Trophoblast cell (in vitro differentiated cells and primary cell): ENCODE measurements around the gene FRY.

Experiments used
- DNase-seq, 2 donors: peaks; one replicate each; pipeline ENCODE4 v3.0.0-alpha.2; 2016
- H2AFZ ChIP-seq: 2 replicates; pipeline ENCODE4 v1.6.1; 2013; ENCODE audit warnings: low read length, moderate library complexity, mild to moderate bottlenecking; ENCODE audit not compliant: insufficient read depth, poor library complexity
- H2AK5ac ChIP-seq: 2 replicates; pipeline ENCODE4 v1.6.1; 2013; ENCODE audit warnings: mild to moderate bottlenecking, low read length
- H2BK120ac ChIP-seq: 2 replicates; pipeline ENCODE4 v1.6.1; 2013; ENCODE audit warnings: low read length, mild to moderate bottlenecking, moderate library complexity; ENCODE audit not compliant: insufficient read depth, poor library complexity
- H2BK12ac ChIP-seq: 2 replicates; pipeline ENCODE4 v1.6.1; 2013; ENCODE audit warnings: mild to moderate bottlenecking, low read length, moderate library complexity
- H2BK5ac ChIP-seq: 2 replicates; pipeline ENCODE4 v1.6.1; 2013; ENCODE audit warnings: low read length, low read depth, moderate library complexity, mild to moderate bottlenecking; ENCODE audit not compliant: poor library complexity
- H3K14ac ChIP-seq: 2 replicates; pipeline ENCODE4 v1.6.1; 2013; ENCODE audit warnings: mild to moderate bottlenecking, low read length
- H3K18ac ChIP-seq: 2 replicates; pipeline ENCODE4 v1.6.1; 2013; ENCODE audit warnings: mild to moderate bottlenecking, low read length
- H3K23ac ChIP-seq: 2 replicates; pipeline ENCODE4 v1.6.1; 2013; ENCODE audit warnings: low read length
- H3K27ac ChIP-seq: 2 replicates; pipeline ENCODE4 v1.5.1; 2013; ENCODE audit warnings: low read depth, mild to moderate bottlenecking, inconsistent platforms, low read length, moderate library complexity
- H3K27me3 ChIP-seq: 2 replicates; pipeline ENCODE4 v1.6.1; 2013; ENCODE audit warnings: inconsistent platforms, mild to moderate bottlenecking, low read length, moderate library complexity; ENCODE audit not compliant: insufficient read depth
- H3K36me3 ChIP-seq, 2 experiments: 1 replicate in 1 of 2; 2 replicates in 1 of 2; pipeline ENCODE4 v1.6.1; 2013; ENCODE audit warnings: low read length in 2 of 2, mild to moderate bottlenecking in 2 of 2, moderate library complexity in 1 of 2; ENCODE audit not compliant: insufficient read depth in 2 of 2, control insufficient read depth in 1 of 2
- H3K4ac ChIP-seq: 2 replicates; pipeline ENCODE4 v1.6.1; 2013; ENCODE audit warnings: low read depth, mild to moderate bottlenecking, low read length, moderate library complexity
- H3K4me1 ChIP-seq, 2 experiments: 1 replicate in 1 of 2; 2 replicates in 1 of 2; pipeline ENCODE4 v1.6.1; 2013; ENCODE audit warnings: low read length in 2 of 2, mild to moderate bottlenecking in 2 of 2, moderate library complexity in 1 of 2; ENCODE audit not compliant: insufficient read depth in 2 of 2, control insufficient read depth in 1 of 2
- H3K4me2 ChIP-seq: 2 replicates; pipeline ENCODE4 v1.6.1; 2013; ENCODE audit warnings: inconsistent platforms, mild to moderate bottlenecking, low read length, moderate library complexity
- H3K4me3 ChIP-seq: 2 replicates; pipeline ENCODE4 v1.5.1; 2013; ENCODE audit warnings: mild to moderate bottlenecking, low read depth, low read length, inconsistent platforms
- H3K79me1 ChIP-seq: one replicate; pipeline ENCODE4 v1.6.1; 2013; ENCODE audit warnings: low read length
- H3K79me2 ChIP-seq: 2 replicates; pipeline ENCODE4 v1.6.1; 2013; ENCODE audit warnings: low read length, mild to moderate bottlenecking; ENCODE audit not compliant: control insufficient read depth, insufficient read depth, poor library complexity
- H3K9ac ChIP-seq: 2 replicates; pipeline ENCODE4 v1.6.1; 2013; ENCODE audit warnings: mild to moderate bottlenecking, low read length
- H3K9me3 ChIP-seq: 2 replicates; pipeline ENCODE4 v1.6.1; 2013; ENCODE audit warnings: low read depth, mild to moderate bottlenecking, control low read depth, inconsistent platforms, low read length; ENCODE audit not compliant: insufficient read depth
- H4K12ac ChIP-seq: 2 replicates; pipeline ENCODE4 v1.6.1; 2013; ENCODE audit warnings: low read depth, mild to moderate bottlenecking, low read length, moderate library complexity
- H4K8ac ChIP-seq: 2 replicates; pipeline ENCODE4 v1.6.1; 2013; ENCODE audit warnings: low read depth, mild to moderate bottlenecking, low read length, moderate library complexity
- H4K91ac ChIP-seq: one replicate; pipeline ENCODE4 v1.6.1; 2013; ENCODE audit warnings: low read depth, mild to moderate bottlenecking, low read length, moderate library complexity
- WGBS: extraction: QIAGEN DNeasy Blood & Tissue Kit; methylation state at CpG from one replicate; pipeline ENCODE4 v1.1.7; 2013; ENCODE audit warnings: missing lambda C conversion rate; ENCODE audit not compliant: insufficient read length, insufficient coverage; ENCODE audit errors: extremely low coverage; 5-methylcytosine and 5-hydroxymethylcytosine counted together

FRY gene

GRCh38 chr13:32013181-32013580 lies 18.4 kb upstream of the FRY start:
- Histone ChIP-seq H3K4me2 (no peak overlapping the region), H3K79me2 (no peaks in the 10 kb centered on the region), H4K8ac (no peak overlapping the region), H3K23ac (no peak overlapping the region), H3K36me3 (no peaks in the 10 kb centered on the region), H3K9ac (no peak overlapping the region), H2BK120ac (no peak overlapping the region), H3K4me3 (no peak overlapping the region), H2BK5ac (no peak overlapping the region), H3K27ac (no peak overlapping the region), H2AK5ac (no peak overlapping the region), H3K4me1 (no peaks in the 10 kb centered on the region), H4K91ac (no peak overlapping the region), H3K4ac (no peak overlapping the region), H3K9me3 (no peaks in the 10 kb centered on the region), H3K27me3 (no peaks in the 10 kb centered on the region), H2AFZ (no peak overlapping the region), H3K14ac (no peak overlapping the region), H3K79me1 (no peaks in the 10 kb centered on the region), H4K12ac (no peak overlapping the region), H2BK12ac (no peak overlapping the region), H3K18ac (no peak overlapping the region)
- no peak for DNase-seq
- no CpG with 5 or more reads among the region's 6 CpGs for WGBS

GRCh38 chr13:32016119-32016518 lies 15.5 kb upstream of the FRY start:
- Histone ChIP-seq H2BK5ac (no peak overlapping the region), H3K27ac (no peak overlapping the region)

GRCh38 chr13:32016631-32017030 lies 14.9 kb upstream of the FRY start:
- Histone ChIP-seq H3K27ac (no peak overlapping the region), H3K4ac (no peak overlapping the region), H2AFZ (no peak overlapping the region), H3K18ac (no peak overlapping the region), H4K8ac (no peak overlapping the region), H2BK12ac (no peak overlapping the region), H3K4me3 (no peak overlapping the region), H2AK5ac (no peak overlapping the region), H3K79me1 (no peaks in the 10 kb centered on the region), H4K12ac (no peak overlapping the region), H3K9me3 (no peaks in the 10 kb centered on the region), H2BK5ac (no peak overlapping the region), H3K23ac (peak overlapping the region; percentile 70), H3K36me3 (no peaks in the 10 kb centered on the region), H3K9ac (no peak overlapping the region), H3K14ac (no peak overlapping the region), H2BK120ac (no peak overlapping the region), H3K27me3 (no peaks in the 10 kb centered on the region), H4K91ac (no peak overlapping the region), H3K79me2 (no peaks in the 10 kb centered on the region), H3K4me1 (no peaks in the 10 kb centered on the region), H3K4me2 (no peak overlapping the region)
- DNase-seq = peak; percentile 44 to 72
- WGBS = no CpG with 5 or more reads among the region's 4 CpGs

More at GRCh38 chr13:32016119-32016518, 15.5 kb upstream of the FRY start:
- no peak overlapping the region for H3K23ac ChIP-seq
- no peaks in the 10 kb centered on the region for H3K27me3 ChIP-seq
- WGBS = no CpG with 5 or more reads among the region's 2 CpGs
- H2AK5ac ChIP-seq = no peak overlapping the region
- H4K12ac ChIP-seq = no peak overlapping the region
- H3K9me3 ChIP-seq = no peaks in the 10 kb centered on the region
- no peak overlapping the region for H3K14ac ChIP-seq
- no peaks in the 10 kb centered on the region for H3K79me2 ChIP-seq
- no peaks in the 10 kb centered on the region for H3K4me1 ChIP-seq
- H3K4me3 ChIP-seq = no peak overlapping the region
- no peak overlapping the region for H4K8ac ChIP-seq
- H2AFZ ChIP-seq = no peak overlapping the region
- H2BK120ac ChIP-seq = no peak overlapping the region
- H3K18ac ChIP-seq = no peak overlapping the region
- H3K4me2 ChIP-seq = no peak overlapping the region
- no peaks in the 10 kb centered on the region for H3K36me3 ChIP-seq
- H3K4ac ChIP-seq = no peak overlapping the region
- H4K91ac ChIP-seq = no peak overlapping the region
- H3K9ac ChIP-seq = no peak overlapping the region
- H2BK12ac ChIP-seq = no peak overlapping the region
- no peaks in the 10 kb centered on the region for H3K79me1 ChIP-seq
- no peak for DNase-seq

- no peak overlapping the region for H4K8ac ChIP-seq
- no peaks in the 10 kb centered on the region for H3K79me1 ChIP-seq
- H3K18ac ChIP-seq = no peak overlapping the region
- no peak overlapping the region for H3K27ac ChIP-seq
- H3K9me3 ChIP-seq = no peaks in the 10 kb centered on the region
- no peaks in the 10 kb centered on the region for H3K79me2 ChIP-seq
- no peak overlapping the region for H4K91ac ChIP-seq
- H2BK5ac ChIP-seq = no peak overlapping the region
- H3K4me2 ChIP-seq = no peak overlapping the region
- H3K4me3 ChIP-seq = no peak overlapping the region
- no peak overlapping the region for H3K4ac ChIP-seq
- no peak overlapping the region for H2AFZ ChIP-seq
- H2BK12ac ChIP-seq = no peak overlapping the region
- peak in 1 of 2 donors; percentile 21 for DNase-seq
- no peak overlapping the region for H3K9ac ChIP-seq
- H4K12ac ChIP-seq = no peak overlapping the region
- H2BK120ac ChIP-seq = no peak overlapping the region
- H3K23ac ChIP-seq = no peak overlapping the region
- H3K36me3 ChIP-seq = no peaks in the 10 kb centered on the region
- H3K4me1 ChIP-seq = peaks cover 0 to 2% of the 10 kb centered on the region in 2 experiments
- no peak overlapping the region for H3K14ac ChIP-seq
- no peak overlapping the region for H2AK5ac ChIP-seq
- WGBS = no CpG with 5 or more reads among the region's 6 CpGs
- H3K27me3 ChIP-seq = no peaks in the 10 kb centered on the region
Measured at GRCh38 chr13:32017474-32017873, 14.1 kb upstream of the FRY start.
